Stimulated activated CD4-positive, alpha-beta T cell treated with anti-CD3 and anti-CD28 coated beads, TNF-alpha, amount 100 ng/mL, for 4 hours (primary cell): ENCODE results near the gene CBR1.
"Not testable (repeated sequence)": the region's sequence is repeated elsewhere in the genome, so short reads cannot be mapped to it uniquely, and the experiment has no call there.

Source experiments
- DNase-seq, 3 experiments: peaks; one replicate each; pipeline ENCODE4 v3.0.0-alpha.2; 2020; ENCODE audit warnings: low read depth in 3 of 3

The CBR1 gene

DNA sequence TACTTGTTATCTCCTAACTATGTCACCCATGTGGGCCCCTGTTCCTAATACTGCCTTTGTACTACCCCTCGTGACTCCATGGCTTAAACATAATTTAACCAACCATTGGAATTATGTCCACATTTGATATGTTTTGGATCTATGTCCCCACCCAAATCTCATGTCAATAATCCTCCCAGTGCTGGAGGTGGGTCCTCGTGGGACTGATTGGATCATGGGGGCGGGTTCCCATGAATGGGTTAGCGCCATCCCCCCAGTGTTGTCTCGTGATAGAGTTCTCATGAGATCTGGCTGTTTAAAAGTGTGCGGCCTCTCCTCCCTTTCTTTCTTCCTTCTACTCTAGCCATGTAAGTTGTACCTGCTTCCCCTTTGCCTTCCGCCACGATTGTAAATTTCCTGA is 9.8 kb downstream of the CBR1 start:
- DNase-seq: no peak

DNA sequence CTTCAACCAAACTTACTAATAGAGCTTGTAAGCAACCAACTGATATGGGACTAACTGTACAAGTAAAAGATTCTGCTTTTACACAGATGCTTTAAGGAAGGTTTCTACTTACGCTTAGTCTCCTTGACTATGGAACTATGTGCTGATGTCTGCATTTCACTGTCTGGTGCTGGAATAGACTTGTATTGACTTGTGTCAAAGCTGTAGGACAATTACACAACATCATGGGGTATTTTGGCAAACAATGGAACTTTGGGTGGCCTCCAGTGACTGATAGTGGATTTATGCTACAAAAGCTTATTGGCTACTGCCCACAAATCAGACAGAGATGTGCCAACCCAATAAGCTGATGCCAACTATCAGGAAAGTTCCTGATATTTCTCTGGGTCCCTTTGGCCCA is 10.6 kb downstream of the CBR1 start:
- no peak for DNase-seq

DNA sequence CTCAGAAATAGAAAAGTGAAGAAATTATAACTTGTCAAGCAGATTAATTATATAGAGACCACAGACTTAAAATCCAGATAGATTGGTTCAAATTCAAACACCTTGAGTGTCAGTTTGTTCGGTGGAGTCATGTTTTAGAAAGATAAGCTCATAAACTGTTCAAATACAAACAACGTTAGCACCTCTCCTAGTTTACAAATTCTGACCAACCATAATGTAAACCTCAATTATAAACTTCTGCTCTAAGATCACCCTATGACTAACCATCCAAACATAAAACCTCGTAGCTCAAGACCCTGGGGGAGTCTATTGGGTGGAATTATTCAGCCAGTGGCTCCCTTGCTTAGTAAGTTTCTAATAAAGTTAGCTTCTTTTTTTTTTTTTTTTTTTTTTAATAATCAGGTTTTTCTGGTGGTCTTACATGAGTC is 12.4 kb downstream of the CBR1 start:
- DNase-seq: no peak

DNA sequence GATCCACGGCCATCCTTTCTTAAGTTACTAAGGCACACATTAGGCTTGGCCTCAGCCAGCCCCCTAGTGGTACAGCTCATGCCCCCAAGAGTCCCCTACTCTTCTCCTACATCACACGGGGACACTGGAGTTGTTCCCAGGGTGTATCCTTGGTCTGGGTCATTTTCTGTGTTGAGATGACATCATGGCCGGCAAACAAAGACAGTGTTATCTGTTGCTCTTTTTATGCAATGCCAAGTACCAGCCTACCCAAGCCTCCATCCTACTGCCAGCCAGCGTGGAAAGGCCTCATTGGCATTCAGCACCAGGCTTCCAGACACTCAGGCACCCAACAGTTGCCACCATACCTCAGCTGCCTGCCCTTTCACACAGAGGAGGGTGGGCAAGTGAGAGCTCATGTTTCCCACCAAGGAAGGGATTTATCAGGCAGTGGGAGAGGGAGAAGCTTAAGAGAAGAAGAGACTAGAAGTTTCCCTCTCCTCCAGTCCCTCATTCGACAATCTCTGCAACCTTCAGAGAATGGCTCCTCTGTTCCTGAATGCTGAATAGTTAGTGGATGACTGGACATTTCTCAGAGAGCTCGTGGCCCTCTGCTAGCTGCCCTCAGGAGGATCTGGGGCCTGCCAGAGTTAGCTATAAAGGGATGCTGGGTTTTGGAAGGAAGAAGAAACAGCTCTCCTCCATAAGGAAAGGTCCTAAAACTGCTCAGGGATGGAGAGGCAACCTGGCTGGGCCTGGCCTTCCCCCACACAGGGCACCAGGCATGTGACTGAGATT is 17.7 kb downstream of the CBR1 start:
- DNase-seq: no peak

DNA sequence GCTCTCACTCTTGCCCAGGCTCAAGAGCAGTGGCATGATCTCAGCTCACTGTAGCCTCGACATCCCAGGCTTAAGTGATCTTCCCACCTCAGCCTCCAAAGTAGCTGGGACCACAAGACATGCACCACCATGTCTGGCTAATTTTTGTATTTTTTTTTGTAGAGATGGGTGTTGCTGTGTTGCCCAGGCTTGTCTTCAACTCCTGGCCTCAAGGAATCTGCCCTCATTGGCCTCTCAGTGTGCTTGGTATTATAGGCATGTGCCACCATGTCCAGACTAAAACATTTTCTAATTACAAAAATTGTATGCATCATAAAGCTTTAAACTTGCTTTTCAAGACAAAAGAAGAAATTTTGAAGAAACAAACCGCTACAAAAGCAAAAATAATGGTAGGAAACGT is 20.1 kb downstream of the CBR1 start:
- DNase-seq: no peak

DNA sequence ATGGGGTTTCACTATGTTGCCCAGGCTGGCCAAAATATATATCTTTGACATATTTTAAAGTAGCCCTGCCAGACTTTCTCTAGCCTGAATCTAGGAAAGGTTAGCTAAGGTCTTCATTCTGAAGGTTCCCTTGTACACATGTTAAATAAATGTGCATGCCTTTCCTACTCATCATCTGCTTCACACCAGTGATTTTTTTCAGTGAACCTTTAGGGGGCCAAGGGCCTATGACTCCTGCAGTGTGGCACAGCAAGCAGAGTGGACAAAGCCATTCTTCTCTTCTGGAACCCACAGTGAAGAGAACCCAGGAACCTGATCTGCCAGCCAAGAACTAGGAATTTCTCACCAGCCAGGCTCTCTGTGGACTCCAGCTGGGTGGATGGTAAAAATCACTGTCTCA is 22.9 kb downstream of the CBR1 start:
- DNase-seq: no peak

DNA sequence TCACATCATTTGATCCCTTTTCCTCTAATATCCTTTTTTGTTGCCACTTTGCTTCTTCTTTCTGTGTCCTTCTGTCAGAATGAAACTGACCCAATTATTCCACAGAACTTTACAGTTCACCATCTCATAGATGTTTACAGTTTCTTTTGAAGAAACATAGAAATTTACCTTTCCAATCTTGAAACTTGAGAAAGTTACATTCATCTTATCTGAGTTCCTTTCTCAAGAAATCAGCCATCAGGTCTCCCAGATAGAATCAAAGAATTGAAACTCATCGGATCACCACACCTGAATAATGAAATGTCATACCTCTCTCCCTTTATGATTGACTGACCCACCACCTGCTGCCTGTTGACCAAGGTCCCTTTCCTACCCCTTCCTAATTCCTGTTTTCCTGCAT is 23.7 kb downstream of the CBR1 start:
- no peak for DNase-seq

DNA sequence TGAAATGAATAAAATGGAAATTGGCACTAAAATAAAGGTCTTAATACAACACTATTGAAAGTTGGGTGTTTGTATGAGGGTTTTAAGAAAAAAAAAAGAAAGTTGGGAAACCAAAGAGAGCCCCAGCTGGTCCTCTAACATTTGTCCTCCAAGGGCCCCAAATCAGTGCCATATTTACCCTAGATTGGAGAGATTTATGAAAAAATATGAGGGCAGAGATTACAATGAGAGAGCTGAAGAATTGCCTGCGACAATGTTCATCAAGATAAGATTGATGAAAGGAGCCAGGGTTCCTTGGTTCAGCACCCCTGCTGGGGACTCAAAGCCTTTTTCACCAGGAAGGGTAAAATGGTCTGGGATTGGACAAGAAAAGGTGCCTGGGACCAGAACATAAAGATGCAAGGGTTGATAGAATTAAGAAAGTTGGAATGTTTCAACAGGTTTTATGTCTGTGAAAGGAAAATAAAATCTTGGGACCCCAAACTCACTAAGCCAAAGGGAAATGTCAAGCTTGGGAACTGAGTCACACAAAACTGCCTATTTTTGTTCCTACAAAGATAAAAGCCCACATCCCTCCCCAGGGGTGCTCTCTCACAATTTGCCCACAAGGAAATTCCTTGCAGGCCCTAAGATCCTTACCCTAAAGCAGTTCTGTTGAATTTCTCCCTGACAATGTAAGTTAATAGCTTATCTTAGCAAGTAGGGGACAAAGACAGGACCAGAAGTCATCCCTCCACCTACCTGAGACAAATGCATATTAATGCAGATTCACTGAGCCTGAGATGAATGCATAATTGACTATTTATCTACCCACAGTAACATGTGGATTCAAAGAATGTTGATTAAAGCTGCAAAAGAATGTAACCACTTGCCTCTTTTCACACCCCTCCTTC is 26.8 kb downstream of the CBR1 start:
- DNase-seq: no peak

DNA sequence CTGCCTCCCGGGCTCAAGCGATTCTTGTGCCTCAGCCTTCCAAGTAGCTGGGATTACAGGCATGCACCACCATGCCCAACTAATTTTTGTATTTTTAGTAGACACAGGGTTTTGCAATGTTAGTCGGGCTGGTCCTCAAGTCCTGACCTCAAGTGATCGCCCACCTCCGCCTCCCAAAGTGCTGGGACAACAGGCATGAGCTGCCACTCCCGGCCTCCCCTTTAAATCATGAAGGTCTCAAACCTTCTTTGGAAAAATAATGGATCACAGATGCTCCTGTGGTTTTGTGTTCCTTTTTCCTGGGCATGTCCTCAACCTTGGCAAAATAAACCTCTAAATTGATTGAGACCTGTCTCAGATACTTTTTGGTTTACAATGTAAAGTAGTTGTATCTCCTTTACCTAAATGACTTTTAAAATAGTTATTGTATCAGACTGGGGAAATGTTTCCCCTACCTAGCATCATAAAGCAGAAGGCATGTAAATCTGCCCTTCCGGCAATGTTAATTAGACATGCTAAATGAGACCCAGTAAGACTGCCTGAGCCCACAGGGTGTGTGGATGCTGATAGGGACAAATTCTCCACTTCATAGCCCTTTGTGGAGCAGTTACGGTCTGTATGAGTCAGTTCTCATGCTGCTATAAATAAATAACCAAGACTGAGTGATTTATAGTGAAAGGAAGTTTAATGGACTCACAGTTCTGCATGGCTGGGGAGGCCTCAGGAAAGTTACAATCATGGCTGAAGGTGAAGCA is 27.8 kb downstream of the CBR1 start:
- no peak for DNase-seq

DNA sequence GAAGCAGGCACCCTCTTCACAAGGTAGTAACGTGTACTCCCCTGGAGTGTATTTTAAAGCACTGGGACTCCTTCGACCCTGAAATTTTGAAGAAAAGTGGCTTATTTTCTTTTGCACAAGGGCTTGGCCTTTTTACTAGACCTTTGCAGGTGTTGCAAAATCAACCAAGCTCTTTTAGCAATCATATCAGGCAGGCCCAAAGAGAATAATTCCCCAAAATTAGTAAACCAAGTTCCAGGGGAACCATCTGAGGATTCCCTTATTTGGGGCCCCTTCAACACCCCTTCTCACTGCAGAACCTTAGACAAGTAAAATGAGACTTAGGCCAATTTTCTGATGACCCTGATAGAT is 28.3 kb downstream of the CBR1 start:
- DNase-seq: no peak

DNA sequence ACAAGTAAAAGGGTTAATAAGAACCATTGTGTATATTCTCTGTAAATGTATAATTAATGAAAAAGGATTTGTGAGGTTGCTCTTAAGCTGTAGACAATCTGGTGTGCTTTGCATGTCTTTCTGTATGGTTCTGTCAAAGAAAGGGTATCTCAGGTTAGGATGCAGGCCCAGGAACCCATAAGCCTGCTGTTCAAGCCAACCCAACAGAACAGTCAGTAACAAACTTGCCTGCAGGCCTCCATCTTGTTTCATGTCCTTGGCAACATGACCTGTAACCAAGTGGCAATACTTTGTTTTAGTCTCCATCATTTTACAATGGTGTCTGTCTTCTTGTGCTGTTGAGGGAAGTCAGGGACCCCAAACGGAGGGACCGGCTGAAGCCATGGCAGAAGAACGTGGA is 29.2 kb downstream of the CBR1 start:
- no peak for DNase-seq

DNA sequence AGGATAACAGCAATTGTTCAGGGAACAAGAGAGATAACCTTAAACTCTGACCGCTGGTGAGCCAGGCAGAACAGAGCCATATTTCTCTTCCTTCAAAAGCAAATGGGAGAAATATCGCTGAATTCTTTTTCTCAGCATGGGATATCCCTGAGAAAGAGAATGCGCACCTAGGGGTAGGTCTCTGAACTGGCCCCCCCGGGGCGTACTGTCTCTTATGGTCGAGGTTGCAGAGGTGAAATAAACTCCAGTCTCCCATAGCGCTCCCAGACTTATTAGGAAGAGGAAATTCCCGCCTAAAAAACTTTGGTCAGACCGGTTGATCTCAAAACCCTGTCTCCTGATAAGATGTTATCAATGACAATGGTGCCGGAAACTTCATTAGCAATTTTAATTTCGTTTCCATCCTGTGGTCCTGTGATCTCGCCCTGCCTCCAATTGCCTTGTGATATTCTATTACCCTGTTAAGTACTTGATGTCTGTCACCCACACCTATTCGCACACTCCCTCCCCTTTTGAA is 29.9 kb downstream of the CBR1 start:
- not testable (repeated sequence) for DNase-seq

DNA sequence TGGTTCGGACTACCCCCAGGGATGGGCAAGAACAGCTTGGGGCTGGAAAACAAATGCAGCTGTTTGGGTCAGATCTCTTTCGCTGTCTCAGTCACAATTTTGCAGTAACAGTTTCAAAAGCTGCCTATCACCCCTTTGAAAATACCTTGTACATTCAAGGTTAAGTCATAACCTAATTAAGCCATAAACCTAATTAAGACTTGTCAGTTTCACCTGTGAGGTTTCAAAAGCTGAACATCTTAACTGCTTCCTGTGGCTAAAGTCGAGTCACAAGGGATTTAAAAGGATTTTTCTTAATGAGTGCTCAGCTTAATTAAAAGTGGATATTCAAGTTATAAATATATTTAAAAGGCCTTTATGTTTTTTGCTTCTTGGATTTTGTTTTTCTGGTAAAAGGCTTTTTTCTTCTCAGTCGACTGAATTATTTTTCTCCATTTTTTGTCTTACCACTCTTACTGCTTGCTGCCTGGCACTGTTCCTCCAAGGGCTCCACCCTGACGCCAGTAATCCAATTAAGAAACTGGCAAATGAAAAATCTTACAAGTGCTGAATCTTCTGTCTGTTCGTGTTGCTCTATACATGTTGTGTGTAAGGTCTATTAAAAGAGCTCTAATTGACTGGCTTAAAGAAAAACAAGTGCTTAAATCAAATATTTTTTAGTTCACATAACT is 31.3 kb downstream of the CBR1 start:
- DNase-seq: no peak

DNA sequence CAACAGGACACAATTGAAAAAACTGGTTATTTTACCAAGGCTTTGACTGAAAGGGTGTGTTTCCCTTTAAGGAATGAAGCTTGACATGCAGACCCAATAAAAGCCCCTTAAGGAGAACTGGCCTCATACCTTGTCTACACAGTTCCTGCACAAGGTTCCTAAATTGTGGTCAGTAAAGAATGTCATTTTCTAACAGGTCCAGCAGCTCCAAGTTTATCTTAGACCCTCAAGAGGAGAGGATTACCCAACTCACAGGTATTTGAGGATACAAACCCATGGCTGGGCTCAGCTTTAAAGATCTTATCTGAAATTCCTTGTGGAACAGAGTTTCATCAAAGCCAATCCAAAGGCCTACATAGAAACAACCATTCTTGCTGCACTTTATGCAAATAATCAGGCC is 33.6 kb downstream of the CBR1 start:
- DNase-seq: no peak

DNA sequence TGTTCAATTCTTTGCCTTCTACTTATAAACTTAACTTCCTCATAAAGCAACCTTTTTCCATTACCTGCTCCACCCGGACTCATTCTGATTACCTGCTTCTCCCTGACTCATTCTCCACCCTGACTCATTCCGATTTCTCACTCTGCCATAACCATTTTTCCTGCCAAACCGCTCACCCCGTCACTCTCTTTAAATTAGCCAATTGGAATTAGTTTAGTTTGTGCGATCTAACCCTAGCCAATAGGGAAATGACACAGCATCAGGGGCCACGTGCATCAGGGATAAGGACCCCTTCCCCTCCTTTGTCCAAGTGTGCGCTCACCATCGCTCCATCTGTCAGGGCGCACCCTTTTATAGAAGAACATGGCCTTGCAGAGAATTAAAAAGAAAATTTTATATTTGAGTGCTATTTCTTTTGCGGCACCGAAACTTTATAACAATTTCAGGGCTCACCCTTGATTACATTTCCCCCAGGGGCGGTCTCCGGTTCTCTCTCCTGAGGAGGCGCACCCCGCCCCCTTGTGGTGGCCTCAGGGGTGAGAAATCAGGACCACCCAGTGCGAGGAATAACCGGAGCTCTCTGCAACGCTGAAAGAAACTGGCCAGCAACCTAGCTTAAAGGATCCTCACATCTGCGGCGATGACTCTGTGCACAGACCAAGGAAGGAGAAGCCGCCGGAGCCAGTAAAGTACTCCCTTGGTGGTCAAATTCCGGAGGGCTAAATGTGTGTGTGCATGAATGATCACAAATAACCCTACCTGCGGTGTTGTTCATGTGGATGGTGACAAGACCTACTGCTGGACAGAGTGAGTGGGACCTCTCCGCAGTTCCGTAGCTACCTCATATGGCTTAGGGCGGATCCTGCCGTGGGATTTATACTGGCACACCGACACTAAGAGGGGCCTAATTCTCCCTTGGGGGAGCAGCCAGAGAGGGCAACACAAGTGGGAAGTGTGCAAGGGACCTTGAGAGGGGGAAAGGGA is 34.8 kb downstream of the CBR1 start:
- peak; percentile 23 to 40 (median 24) for DNase-seq

DNA sequence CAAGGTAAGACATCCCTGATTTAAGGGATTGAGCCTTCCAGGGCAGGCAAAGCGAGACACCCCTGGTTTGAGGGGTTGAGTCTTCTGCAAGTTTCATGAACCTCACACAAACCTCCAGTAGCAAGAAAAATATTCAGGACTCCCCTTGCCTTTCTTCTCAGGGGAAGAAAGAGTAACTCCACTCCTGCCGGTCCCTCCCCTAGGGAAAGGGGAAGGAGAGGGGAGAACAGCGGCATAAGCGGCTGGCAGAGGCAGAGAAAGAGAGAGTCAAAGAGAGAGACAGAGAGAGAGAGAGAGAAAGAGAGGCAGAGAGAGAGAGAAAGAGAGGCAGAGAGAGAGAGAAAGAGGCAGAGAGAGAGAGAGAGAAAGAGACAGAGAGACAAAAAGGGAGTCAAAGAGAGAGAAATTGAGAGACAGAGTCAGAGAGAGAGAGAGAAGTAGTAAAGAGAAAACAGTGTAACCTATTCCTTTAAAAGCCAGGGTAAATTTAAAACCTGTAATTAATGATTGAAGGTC is 35.6 kb downstream of the CBR1 start:
- no peak for DNase-seq

DNA sequence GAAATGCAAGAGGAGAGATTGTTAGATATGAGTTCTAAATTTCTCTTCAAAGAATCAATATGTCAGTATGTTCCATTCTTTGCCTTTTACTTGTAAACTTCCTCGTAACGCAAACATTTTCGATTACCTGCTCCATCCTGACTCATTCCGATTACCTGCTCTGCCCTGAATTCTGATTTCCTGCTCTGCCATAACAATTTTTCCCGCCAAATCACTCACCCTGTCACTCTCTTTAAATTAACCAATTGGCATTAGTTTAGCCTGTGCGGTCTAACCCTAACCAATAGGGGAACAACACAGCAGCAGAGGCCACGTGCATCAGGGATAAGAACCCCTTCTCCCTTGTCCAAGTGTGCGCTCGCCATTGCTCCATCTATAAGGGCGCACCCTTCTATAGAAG is 40.0 kb downstream of the CBR1 start:
- DNase-seq: no peak

DNA sequence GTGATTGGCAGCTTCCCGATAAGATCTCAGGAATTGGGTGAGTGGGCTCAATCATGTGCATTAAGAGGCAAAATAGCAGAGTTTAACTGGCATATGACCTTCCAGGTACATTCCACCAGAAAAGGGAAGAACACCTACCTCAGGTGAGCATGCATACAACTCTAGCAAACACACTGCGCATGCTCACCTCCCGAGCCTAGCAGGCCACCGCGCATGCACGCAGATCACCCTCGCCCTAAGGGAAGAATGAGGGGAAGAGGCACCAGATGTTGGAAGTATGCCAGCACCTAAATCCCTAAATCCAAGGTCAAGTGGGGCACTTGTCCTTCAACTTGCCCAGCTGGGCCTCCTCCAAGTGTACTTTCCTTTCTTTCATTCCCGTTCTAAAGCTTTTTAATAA is 41.4 kb downstream of the CBR1 start:
- DNase-seq: no peak

DNA sequence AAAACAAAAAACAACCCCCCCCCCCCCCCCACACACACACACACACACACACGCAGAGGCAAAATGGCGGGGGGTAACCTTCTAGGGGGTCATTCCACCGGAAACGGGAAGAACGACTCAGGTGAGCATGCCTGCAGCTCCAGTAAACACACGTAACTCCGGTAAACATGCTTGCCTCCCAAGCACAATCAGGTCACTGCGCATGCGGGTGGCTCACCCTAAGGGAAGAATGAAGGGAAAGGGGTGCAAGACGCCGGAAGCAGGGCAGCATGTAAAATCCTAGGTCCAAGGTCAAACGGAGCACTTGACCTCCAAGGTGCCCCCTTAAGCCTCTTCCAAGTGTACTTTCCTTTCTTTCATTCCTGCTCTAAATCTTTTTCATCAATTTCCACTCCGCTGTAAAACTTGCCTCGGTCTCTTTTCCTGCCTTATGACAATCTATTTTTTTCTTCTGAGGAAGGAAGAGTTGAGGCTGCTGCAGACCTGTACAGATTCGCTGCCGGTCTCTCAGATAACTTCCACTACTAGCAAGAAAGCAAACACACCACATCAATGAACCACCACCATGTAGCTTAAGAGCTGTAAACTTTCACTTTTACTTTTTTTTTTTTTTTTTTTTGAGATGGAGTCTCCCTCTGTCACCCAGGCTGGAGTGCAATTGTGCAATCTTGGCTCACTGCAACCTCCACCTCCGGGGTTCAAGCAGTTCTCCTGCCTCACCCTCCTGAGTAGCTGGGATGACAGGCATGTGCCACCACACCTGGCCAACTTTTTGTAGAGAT is 44.0 kb downstream of the CBR1 start:
- peak in 1 of 3 experiments; percentile 23 for DNase-seq
